ENCODE results near the gene CLDN19. TPM values are rescaled to one million over a fixed set of nuclear protein-coding genes. Genes with fewer than 3 reads are reported as not detected.
A peak's percentile ranks its signal among the peaks of the same experiment; 100 is the strongest.

CLDN19 gene
- total RNA-seq, 5 donors from 2014 or later (not counting 1 experiment from before 2014, with no cell fraction given), result 0.18 TPM; not detected in 4

DNA sequence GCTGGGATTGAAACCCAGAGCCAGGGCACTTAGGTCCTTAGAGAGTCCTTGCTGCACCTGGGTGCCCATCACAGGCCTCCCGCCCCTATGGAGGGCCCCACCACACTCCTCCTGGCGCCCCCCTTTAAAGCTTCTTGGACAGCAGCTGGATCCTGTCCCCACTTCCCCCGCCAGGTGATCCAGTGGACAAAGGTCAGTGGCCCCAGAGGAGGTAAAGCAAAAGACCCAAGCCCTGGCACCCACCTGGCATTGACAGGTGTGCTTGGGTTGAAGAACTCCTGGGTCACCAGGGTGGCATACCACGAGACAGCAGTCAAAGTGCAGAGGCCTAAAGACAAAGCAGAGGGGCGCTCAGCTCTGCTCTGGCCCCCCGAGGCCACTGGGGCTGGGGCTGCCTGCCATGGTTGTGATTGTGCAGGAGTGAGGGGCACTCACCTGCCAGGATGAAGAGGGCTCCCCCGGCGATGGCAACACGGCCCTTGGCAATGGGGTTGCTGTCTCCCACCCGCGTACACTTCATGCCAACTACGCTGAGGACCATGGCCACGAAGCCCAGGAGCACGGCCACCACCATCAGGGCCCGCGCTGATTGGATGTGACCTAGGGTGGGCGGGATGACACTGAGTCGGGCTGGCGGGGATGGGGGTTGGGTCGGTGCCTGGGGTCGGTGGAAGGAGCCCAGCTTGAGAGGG is 1.9 kb downstream of the CLDN19 start:
- H3K4me3 ChIP-seq (ENCODE audit: control insufficient read depth in 1 of 2, extremely low read depth in 1 of 2, low read length in 1 of 2), result no peak overlapping the region
- Mint-ChIP-seq H3K4me1 (peaks cover 8 to 11% (median 9%) of the 10 kb centered on the region in 3 donors), H3K27ac (no peak overlapping the region), H3K9me3 (no peaks in the 10 kb centered on the region), H3K36me3 (no peaks in the 10 kb centered on the region), H3K4me3 (no peak overlapping the region), H3K27me3 (peaks cover 0 to 2% of the 10 kb centered on the region in 2 donors)
- peaks cover 0 to 7% of the 10 kb centered on the region in 2 experiments for H3K4me1 ChIP-seq (ENCODE audit: control insufficient read depth in 1 of 2, extremely low read depth in 1 of 2, insufficient read depth in 2 of 2, low read length in 2 of 2)
- DNase-seq (no peak), ATAC-seq (replicated peaks in 1 of 4) (no peak)
- no peak overlapping the region for H3K27ac ChIP-seq (ENCODE audit: low read length)
- peaks cover 0 to 11% of the 10 kb centered on the region in 2 experiments for H3K27me3 ChIP-seq (replicated peaks in 1 of 2; ENCODE audit: control insufficient read depth in 2 of 2, extremely low read depth in 1 of 2, insufficient read depth in 2 of 2, low read length in 1 of 2)
- no peaks in the 10 kb centered on the region for H3K9me3 ChIP-seq
- ChIA-PET POLR2A (interaction anchor here in 1 of 2 donors (0.6 kb wide), 1 partner anchor 14 kb away, joined by 3 read pairs; no protein-coding TSS in a partner anchor), CTCF (no interaction called here)
- 92% methylated on average over 19 of the region's 21 CpGs for WGBS (ENCODE audit: insufficient coverage)
- no peaks in the 10 kb centered on the region for H3K36me3 ChIP-seq (ENCODE audit: control insufficient read depth in 2 of 2, extremely low read depth in 1 of 2, insufficient read depth in 1 of 2, low read length in 1 of 2)

DNA sequence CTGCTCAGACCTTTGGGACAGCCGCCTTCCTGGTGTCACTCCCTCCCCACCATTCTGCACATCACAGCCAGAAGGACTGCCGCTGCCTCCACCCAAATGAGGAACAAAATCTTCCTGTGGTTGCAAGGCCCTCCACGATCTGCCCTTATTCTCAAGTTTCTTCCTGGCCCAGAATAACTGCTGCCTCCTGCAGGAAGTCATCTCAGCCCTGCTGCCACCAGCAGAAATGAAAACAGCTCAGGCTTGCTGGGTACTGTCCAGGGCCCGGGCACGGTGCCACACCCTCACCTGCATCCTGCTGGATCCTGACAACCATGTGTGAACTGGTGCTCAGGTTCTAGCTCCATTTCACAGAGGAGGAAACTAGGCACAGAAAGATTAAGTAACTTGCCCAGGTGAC is 2.8 kb downstream of the CLDN19 start:
- CTCF ChIA-PET, result interaction anchor here in 1 of 2 donors (0.6 kb wide), 1 partner anchor 159 kb away, joined by 3 read pairs; no protein-coding TSS in a partner anchor
- no peaks in the 10 kb centered on the region for H3K36me3 Mint-ChIP-seq

DNA sequence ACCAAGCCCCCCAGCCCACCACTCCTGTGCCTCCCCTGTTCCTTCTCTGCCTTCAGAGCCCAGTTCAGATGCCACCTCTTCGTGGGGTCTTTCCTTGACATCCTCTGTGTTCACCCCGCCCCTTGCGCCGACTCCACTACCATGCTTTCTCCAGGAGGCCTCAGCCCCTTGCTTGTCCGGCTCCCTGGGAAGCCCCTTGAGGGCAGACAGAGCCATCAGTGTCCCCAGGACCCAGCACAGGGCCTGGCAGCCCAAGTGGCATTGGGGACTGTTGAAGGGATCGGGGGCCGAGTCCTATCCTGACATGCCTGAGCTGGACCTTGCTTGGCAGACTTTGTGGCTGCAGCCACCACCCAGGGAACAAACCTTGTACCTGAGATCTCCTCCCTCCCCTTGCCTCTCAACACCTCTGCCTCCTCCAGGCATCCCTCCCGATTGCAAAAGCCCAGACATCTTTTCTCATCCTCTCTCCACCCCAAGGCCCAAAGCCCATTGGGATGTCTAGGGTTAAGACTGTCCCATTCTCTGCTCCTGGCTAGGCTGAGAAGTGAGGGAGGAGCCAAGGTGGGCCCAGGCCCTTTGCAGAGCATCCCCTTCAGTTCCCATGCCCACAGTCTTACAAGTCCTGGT is 3.4 kb downstream of the CLDN19 start:
- CTCF ChIA-PET, result interaction anchor here in 1 of 2 donors (0.6 kb wide), 1 partner anchor 158 kb away, joined by 3 read pairs; no protein-coding TSS in a partner anchor
- Mint-ChIP-seq H3K27ac (peak overlapping the region in 1 of 2 donors; percentile 64), H3K27me3 (peaks cover 0 to 2% of the 10 kb centered on the region in 2 donors)

More for the DNA sequence above, 2.8 kb downstream of the CLDN19 start:
- DNase-seq (peak in 2 of 35 experiments; percentile 17 to 21), ATAC-seq (replicated peaks in 1 of 4) (peak in 2 of 4 experiments; percentile 36 to 39)
- Mint-ChIP-seq H3K4me3 (no peak overlapping the region), H3K4me1 (peaks cover 8 to 11% (median 9%) of the 10 kb centered on the region in 3 donors), H3K9me3 (no peaks in the 10 kb centered on the region), H3K27me3 (peaks cover 0 to 2% of the 10 kb centered on the region in 2 donors), H3K27ac (peak overlapping the region; percentile 40 to 64)
- Histone ChIP-seq H3K27me3 (replicated peaks in 1 of 2; ENCODE audit: control insufficient read depth in 2 of 2, extremely low read depth in 1 of 2, insufficient read depth in 2 of 2, low read length in 1 of 2) (peaks cover 0 to 12% of the 10 kb centered on the region in 2 experiments), H3K4me3 (ENCODE audit: control insufficient read depth in 1 of 2, extremely low read depth in 1 of 2, low read length in 1 of 2) (no peak overlapping the region), H3K36me3 (ENCODE audit: control insufficient read depth in 2 of 2, extremely low read depth in 1 of 2, insufficient read depth in 1 of 2, low read length in 1 of 2) (no peaks in the 10 kb centered on the region), H3K9me3 (no peaks in the 10 kb centered on the region), H3K4me1 (ENCODE audit: control insufficient read depth in 1 of 2, extremely low read depth in 1 of 2, insufficient read depth in 2 of 2, low read length in 2 of 2) (peaks cover 0 to 7% of the 10 kb centered on the region in 2 experiments), H3K27ac (ENCODE audit: low read length) (no peak overlapping the region)
- 15% methylated on average over 5 of the region's 5 CpGs for whole genome bisulfite sequencing (ENCODE audit: insufficient coverage)
- POLR2A ChIA-PET, result interaction anchor here in 1 of 2 donors (0.6 kb wide), 2 partner anchors 15 to 81 kb away, joined by 3 read pairs; no protein-coding TSS in a partner anchor

DNA sequence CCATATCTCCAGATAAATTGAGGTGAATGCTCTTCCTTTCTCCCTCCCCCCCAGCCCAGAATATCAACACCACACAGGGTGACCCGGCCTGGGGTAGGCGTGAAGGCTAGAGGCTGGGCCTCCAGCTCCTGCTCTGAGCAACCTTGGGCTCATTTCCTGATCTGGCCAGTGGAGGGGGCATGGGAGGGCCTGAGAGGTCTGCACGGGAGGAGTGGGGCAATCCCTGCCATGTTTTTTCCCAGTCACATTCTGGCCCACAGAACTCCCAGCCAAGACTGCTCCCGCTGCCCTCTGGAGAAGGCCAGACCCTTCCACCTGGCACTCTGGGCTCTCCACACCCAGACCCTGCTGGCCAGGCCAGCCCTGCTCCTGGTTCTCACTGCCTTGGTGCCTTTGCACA is 3.9 kb downstream of the CLDN19 start:
- DNase-seq (no peak), ATAC-seq (replicated peaks in 1 of 4) (no peak)
- H3K27me3 Mint-ChIP-seq, result peaks cover 0 to 2% of the 10 kb centered on the region in 2 donors
- POLR2A ChIA-PET, result no interaction called here
- no peaks in the 10 kb centered on the region for H3K9me3 ChIP-seq
- H3K4me1 ChIP-seq (ENCODE audit: control insufficient read depth in 1 of 2, extremely low read depth in 1 of 2, insufficient read depth in 2 of 2, low read length in 2 of 2), result peaks cover 0 to 7% of the 10 kb centered on the region in 2 experiments
- H3K4me3 ChIP-seq (ENCODE audit: control insufficient read depth in 1 of 2, extremely low read depth in 1 of 2, low read length in 1 of 2), result no peak overlapping the region
- H3K27ac ChIP-seq (ENCODE audit: low read length), result no peak overlapping the region
- H3K36me3 Mint-ChIP-seq, result no peaks in the 10 kb centered on the region
- no peak overlapping the region for H3K4me3 Mint-ChIP-seq
- CTCF ChIA-PET, result no interaction called here
- no peaks in the 10 kb centered on the region for H3K36me3 ChIP-seq (ENCODE audit: control insufficient read depth in 2 of 2, extremely low read depth in 1 of 2, insufficient read depth in 1 of 2, low read length in 1 of 2)
- H3K4me1 Mint-ChIP-seq, result peaks cover 8 to 11% (median 9%) of the 10 kb centered on the region in 3 donors
- 100% methylated on average over 1 of the region's 4 CpGs for WGBS (ENCODE audit: insufficient coverage)
- peaks cover 0 to 14% of the 10 kb centered on the region in 2 experiments for H3K27me3 ChIP-seq (replicated peaks in 1 of 2; ENCODE audit: control insufficient read depth in 2 of 2, extremely low read depth in 1 of 2, insufficient read depth in 2 of 2, low read length in 1 of 2)
- no peaks in the 10 kb centered on the region for H3K9me3 Mint-ChIP-seq
- no peak overlapping the region for H3K27ac Mint-ChIP-seq

More for the DNA sequence above, 3.4 kb downstream of the CLDN19 start:
- Histone ChIP-seq H3K4me1 (ENCODE audit: control insufficient read depth in 1 of 2, extremely low read depth in 1 of 2, insufficient read depth in 2 of 2, low read length in 2 of 2) (peaks cover 0 to 7% of the 10 kb centered on the region in 2 experiments), H3K27me3 (replicated peaks in 1 of 2; ENCODE audit: control insufficient read depth in 2 of 2, extremely low read depth in 1 of 2, insufficient read depth in 2 of 2, low read length in 1 of 2) (peaks cover 0 to 14% of the 10 kb centered on the region in 2 experiments), H3K9me3 (no peaks in the 10 kb centered on the region), H3K27ac (ENCODE audit: low read length) (no peak overlapping the region), H3K4me3 (ENCODE audit: control insufficient read depth in 1 of 2, extremely low read depth in 1 of 2, low read length in 1 of 2) (no peak overlapping the region), H3K36me3 (ENCODE audit: control insufficient read depth in 2 of 2, extremely low read depth in 1 of 2, insufficient read depth in 1 of 2, low read length in 1 of 2) (no peaks in the 10 kb centered on the region)
- POLR2A ChIA-PET, result interaction anchor here in 1 of 2 donors (0.6 kb wide), 1 partner anchor 81 kb away, joined by 3 read pairs; no protein-coding TSS in a partner anchor
- WGBS (ENCODE audit: insufficient coverage), result 96% methylated on average over 6 of the region's 8 CpGs
- H3K36me3 Mint-ChIP-seq, result no peaks in the 10 kb centered on the region
- peaks cover 8 to 11% (median 9%) of the 10 kb centered on the region in 3 donors for H3K4me1 Mint-ChIP-seq
- DNase-seq (no peak), ATAC-seq (replicated peaks in 1 of 4) (no peak)
- H3K9me3 Mint-ChIP-seq, result no peaks in the 10 kb centered on the region
- no peak overlapping the region for H3K4me3 Mint-ChIP-seq

DNA sequence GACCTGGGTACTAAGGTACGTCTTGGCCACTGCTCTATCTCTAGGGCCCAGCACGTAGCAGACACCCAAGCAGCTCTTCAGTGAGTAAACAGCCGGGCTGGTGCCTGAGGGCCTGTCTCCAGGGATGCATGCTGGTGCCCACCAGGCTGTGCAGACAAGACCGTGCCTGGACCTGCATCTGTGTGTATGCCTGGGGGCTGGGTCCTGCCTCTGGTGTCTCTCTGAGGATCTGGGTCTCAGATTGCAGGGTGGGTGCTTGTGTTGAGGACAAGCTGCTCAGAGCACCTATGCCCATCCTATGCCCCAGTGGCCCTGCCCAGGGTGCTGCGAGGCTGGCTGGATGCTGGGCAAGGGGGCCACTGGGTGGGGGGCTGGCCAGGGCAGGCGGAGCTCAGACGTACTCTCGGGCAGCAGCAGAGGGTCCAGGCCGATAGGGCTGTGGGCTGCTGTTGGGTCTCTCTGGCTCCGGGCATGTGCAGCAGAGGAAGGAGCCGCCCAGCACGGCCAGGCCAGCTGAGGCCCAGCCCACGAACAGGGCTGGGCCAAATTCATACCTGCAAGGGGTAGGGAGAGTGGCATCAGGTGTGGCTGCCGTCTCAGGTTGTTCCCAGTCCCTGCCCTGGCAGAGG is 4.4 kb downstream of the CLDN19 start:
- ATAC-seq (replicated peaks in 1 of 4) (no peak), DNase-seq (no peak)
- H3K9me3 Mint-ChIP-seq, result no peaks in the 10 kb centered on the region
- peaks cover 0 to 7% of the 10 kb centered on the region in 2 experiments for H3K4me1 ChIP-seq (ENCODE audit: control insufficient read depth in 1 of 2, extremely low read depth in 1 of 2, insufficient read depth in 2 of 2, low read length in 2 of 2)
- H3K4me1 Mint-ChIP-seq, result peaks cover 8 to 11% (median 9%) of the 10 kb centered on the region in 3 donors
- no peak overlapping the region for H3K4me3 ChIP-seq (ENCODE audit: control insufficient read depth in 1 of 2, extremely low read depth in 1 of 2, low read length in 1 of 2)
- POLR2A ChIA-PET, result no interaction called here
- no peak overlapping the region for H3K27ac ChIP-seq (ENCODE audit: low read length)
- H3K27ac Mint-ChIP-seq, result no peak overlapping the region
- H3K9me3 ChIP-seq, result no peaks in the 10 kb centered on the region
- WGBS (ENCODE audit: insufficient coverage), result 85% methylated on average over 9 of the region's 14 CpGs
- H3K36me3 Mint-ChIP-seq, result no peaks in the 10 kb centered on the region
- H3K36me3 ChIP-seq (ENCODE audit: control insufficient read depth in 2 of 2, extremely low read depth in 1 of 2, insufficient read depth in 1 of 2, low read length in 1 of 2), result no peaks in the 10 kb centered on the region
- H3K27me3 ChIP-seq (replicated peaks in 1 of 2; ENCODE audit: control insufficient read depth in 2 of 2, extremely low read depth in 1 of 2, insufficient read depth in 2 of 2, low read length in 1 of 2), result peaks cover 0 to 14% of the 10 kb centered on the region in 2 experiments
- CTCF ChIA-PET, result no interaction called here
- no peak overlapping the region for H3K4me3 Mint-ChIP-seq
- peaks cover 0 to 2% of the 10 kb centered on the region in 2 donors for H3K27me3 Mint-ChIP-seq

DNA sequence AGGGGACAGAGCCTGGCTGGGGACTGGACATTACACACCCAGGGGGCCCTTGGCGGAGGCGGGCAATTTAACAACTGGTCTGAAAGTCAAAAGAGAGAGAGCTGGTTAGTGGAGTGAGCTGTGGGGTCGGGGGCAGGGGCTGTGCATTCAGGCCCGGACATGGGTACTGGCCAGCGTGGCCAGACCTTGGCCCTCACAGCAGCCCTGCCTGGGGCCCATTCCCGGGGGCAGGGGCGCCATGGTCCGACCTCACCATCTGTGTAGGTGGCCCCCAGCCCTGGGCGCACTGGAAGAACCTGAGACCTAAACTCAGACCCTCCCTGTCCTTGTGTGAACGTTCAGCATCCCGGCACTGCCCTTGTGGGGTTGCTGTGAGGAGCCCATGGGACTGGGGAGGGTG is 5.0 kb downstream of the CLDN19 start:
- no peak overlapping the region for H3K27ac ChIP-seq (ENCODE audit: low read length)
- H3K27me3 ChIP-seq (replicated peaks in 1 of 2; ENCODE audit: control insufficient read depth in 2 of 2, extremely low read depth in 1 of 2, insufficient read depth in 2 of 2, low read length in 1 of 2), result peaks cover 0 to 14% of the 10 kb centered on the region in 2 experiments
- ATAC-seq (replicated peaks in 1 of 4) (no peak), DNase-seq (no peak)
- Mint-ChIP-seq H3K4me1 (peaks cover 8 to 11% (median 9%) of the 10 kb centered on the region in 3 donors), H3K4me3 (no peak overlapping the region), H3K27ac (no peak overlapping the region), H3K27me3 (peaks cover 0 to 2% of the 10 kb centered on the region in 2 donors), H3K9me3 (no peaks in the 10 kb centered on the region), H3K36me3 (no peaks in the 10 kb centered on the region)
- ChIA-PET CTCF (no interaction called here), POLR2A (no interaction called here)
- 86% methylated on average over 6 of the region's 11 CpGs for WGBS (ENCODE audit: insufficient coverage)
- no peaks in the 10 kb centered on the region for H3K36me3 ChIP-seq (ENCODE audit: control insufficient read depth in 2 of 2, extremely low read depth in 1 of 2, insufficient read depth in 1 of 2, low read length in 1 of 2)
- no peak overlapping the region for H3K4me3 ChIP-seq (ENCODE audit: control insufficient read depth in 1 of 2, extremely low read depth in 1 of 2, low read length in 1 of 2)
- no peaks in the 10 kb centered on the region for H3K9me3 ChIP-seq
- peaks cover 0 to 7% of the 10 kb centered on the region in 2 experiments for H3K4me1 ChIP-seq (ENCODE audit: control insufficient read depth in 1 of 2, extremely low read depth in 1 of 2, insufficient read depth in 2 of 2, low read length in 2 of 2)

Data from T-cell (primary cell).